Gastrocnemius medialis (tissue), 4 donors: ENCODE measurements around the gene SPINK8. TPM values are rescaled to one million over a fixed set of nuclear protein-coding genes. Genes with fewer than 3 reads are reported as not detected.

Source experiments
- ATAC-seq, 2 donors: fragments of 150-250 bp; one replicate each; pipeline ENCODE4 v1.9.1; 2016
- DNase-seq, 2 donors: peaks; one replicate each; pipeline ENCODE4 v3.0.0-alpha.2; 2019
- H3K27ac ChIP-seq, 4 donors: fragments of 200-600 bp; sonication (generic); 1 replicate in 1 of 4; 2 replicates in 3 of 4; pipeline ENCODE4 v1.5.1; 2016 to 2018; ENCODE audit warnings: mild to moderate bottlenecking in 2 of 4, moderate library complexity in 1 of 4
- H3K27me3 ChIP-seq, 3 donors: fragments of 200-600 bp; sonication (generic) in 2 of 3; 1 replicate in 1 of 3; 2 replicates in 2 of 3; pipeline versions ENCODE4 v1.5.1 to v1.6.0; 2016 to 2019; ENCODE audit warnings: mild to moderate bottlenecking in 1 of 3, moderate library complexity in 1 of 3
- H3K36me3 ChIP-seq, 2 donors: fragments of 200-600 bp; sonication (generic) in 1 of 2; one replicate each; pipeline ENCODE4 v1.5.1; 2017 to 2018
- H3K4me1 ChIP-seq, 2 donors: fragments of 200-600 bp; sonication (generic) in 1 of 2; one replicate each; pipeline ENCODE4 v1.5.1; 2016 to 2017; ENCODE audit warnings: mild to moderate bottlenecking in 2 of 2
- H3K4me3 ChIP-seq, 4 donors: fragments of 200-600 bp; sonication (generic) in 3 of 4; 1 replicate in 1 of 4; 2 replicates in 3 of 4; pipeline ENCODE4 v1.5.1; 2016 to 2019; ENCODE audit warnings: mild to moderate bottlenecking in 2 of 4
- H3K9me3 ChIP-seq, 3 donors: fragments of 200-600 bp; sonication (generic) in 2 of 3; 1 replicate in 1 of 3; 2 replicates in 2 of 3; pipeline ENCODE4 v1.5.1; 2016 to 2019
- POLR2A ChIP-seq, 2 donors: fragments of 450-650 bp; IDR thresholded peaks; one replicate each; pipeline ENCODE4 v1.6.1; 2017; ENCODE audit warnings: antibody characterized with exemption in 2 of 2, mild to moderate bottlenecking in 2 of 2, moderate library complexity in 2 of 2
- in situ Hi-C, 4 donors: fragments of 200-750 bp; cut with MboI; loops; one replicate each; pipeline versions ENCODE4 v1.15.0 to v1.8.0; 2017; ENCODE audit warnings: low sequenced_read_pairs in 4 of 4
- intact Hi-C: fragments of 100-400 bp; cut with DNase I; formaldehyde crosslinking; loops from one replicate; pipeline ENCODE4 v1.15.1; 2023; ENCODE audit warnings: low total_unique reads
- total RNA-seq, 4 donors: library from RNA; depleted of rRNA; stranded (reverse); fragments of >200 nt; gene quantifications; one replicate each; pipeline versions ENCODE4 v1.1.0 to v1.2.3, GENCODE V29; 2016
- TF ChIP-seq, protein P1 (sequence below), 5 experiments: fragments of 450-650 bp in 3 of 5; fragments of 200-600 bp in 2 of 5; sonication (generic) in 2 of 5; IDR thresholded peaks in 4 of 5; conservative IDR thresholded peaks in 1 of 5; 1 replicate in 4 of 5; 2 replicates in 1 of 5; pipeline ENCODE4 v1.5.1; 2016 to 2019; ENCODE audit warnings: antibody characterized with exemption in 5 of 5, mild to moderate bottlenecking in 3 of 5, moderate library complexity in 3 of 5

The SPINK8 gene
- total RNA-seq, 4 donors from 2014 or later: not detected

DNA sequence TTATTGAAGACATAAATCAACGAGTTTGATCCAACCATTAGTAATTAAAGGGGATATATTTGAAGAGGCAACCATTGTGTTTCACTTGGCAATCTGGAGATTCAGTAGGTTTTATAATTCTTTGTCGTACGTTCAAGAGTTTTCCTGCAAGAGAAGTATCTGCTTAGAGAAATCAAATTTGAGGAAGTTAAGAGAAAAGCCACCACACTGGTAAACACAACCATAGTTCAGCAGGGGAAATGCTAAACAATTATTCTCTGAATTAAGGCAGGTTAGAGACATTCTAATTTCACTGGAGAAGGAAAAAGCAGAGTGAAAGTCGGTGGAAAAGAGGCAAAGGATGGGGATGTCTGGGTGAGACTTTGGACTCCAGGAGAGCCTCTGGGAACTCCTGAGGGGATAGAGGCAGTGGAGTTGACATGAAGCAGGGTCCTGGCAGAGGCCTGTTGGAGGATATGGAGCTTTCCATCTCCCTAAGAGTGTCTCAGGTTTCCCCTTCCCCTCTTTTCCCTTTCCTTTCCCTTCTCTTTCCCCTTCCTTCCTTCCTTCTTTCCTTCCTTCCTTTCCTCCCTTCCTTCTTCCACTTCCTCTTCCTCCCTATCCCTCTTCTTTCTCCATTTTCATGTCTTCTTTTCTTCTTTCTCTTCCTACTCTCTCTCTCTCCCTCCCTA, 26.5 kb downstream of the SPINK8 start:
- intact Hi-C loops: no loop called here
- no peak for ATAC-seq
- Histone ChIP-seq H3K9me3 (no peaks in the 10 kb centered on the region), H3K4me3 (no peak overlapping the region), H3K36me3 (no peaks in the 10 kb centered on the region), H3K27ac (no peak overlapping the region), H3K4me1 (peaks cover 4 to 5% of the 10 kb centered on the region in 2 donors), H3K27me3 (peaks cover 0 to 3% (median 0%) of the 10 kb centered on the region in 3 donors)
- in situ Hi-C loops: no loop called here
- DNase-seq: no peak
- TF ChIP-seq POLR2A (IDR thresholded peaks at IDR 0.05): no peak
- TF ChIP-seq, protein P1, sequence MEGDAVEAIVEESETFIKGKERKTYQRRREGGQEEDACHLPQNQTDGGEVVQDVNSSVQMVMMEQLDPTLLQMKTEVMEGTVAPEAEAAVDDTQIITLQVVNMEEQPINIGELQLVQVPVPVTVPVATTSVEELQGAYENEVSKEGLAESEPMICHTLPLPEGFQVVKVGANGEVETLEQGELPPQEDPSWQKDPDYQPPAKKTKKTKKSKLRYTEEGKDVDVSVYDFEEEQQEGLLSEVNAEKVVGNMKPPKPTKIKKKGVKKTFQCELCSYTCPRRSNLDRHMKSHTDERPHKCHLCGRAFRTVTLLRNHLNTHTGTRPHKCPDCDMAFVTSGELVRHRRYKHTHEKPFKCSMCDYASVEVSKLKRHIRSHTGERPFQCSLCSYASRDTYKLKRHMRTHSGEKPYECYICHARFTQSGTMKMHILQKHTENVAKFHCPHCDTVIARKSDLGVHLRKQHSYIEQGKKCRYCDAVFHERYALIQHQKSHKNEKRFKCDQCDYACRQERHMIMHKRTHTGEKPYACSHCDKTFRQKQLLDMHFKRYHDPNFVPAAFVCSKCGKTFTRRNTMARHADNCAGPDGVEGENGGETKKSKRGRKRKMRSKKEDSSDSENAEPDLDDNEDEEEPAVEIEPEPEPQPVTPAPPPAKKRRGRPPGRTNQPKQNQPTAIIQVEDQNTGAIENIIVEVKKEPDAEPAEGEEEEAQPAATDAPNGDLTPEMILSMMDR (IDR thresholded peaks at IDR 0.05 in 4 of 5, conservative IDR thresholded peaks at IDR 0.05 in 1 of 5): no peak

DNA sequence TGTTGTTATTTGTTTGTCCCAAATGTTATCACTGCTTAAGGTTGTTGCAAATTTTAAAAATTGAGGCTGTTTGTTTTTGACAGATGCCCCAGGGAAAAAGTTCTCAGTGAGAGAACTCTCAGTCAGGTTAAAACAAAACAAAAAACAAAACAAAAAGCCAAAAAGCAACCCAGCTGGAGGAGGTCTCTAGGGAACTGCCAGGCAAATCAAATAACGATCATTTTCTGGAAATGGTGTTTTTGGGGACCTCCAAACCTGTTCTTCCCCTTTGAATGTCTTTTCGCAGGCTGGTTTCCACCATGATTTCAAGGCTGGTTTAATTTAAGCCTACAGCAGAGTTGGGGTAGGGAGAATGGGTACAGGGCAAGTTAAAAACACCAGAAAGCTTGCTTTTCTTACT, 27.2 kb downstream of the SPINK8 start:
- in situ Hi-C loops (no loop called here), intact Hi-C loops (no loop called here)
- ATAC-seq (no peak), DNase-seq (no peak)
- Histone ChIP-seq H3K4me3 (no peak overlapping the region), H3K4me1 (peaks cover 5 to 7% of the 10 kb centered on the region in 2 donors), H3K27me3 (peaks cover 0 to 3% (median 0%) of the 10 kb centered on the region in 3 donors), H3K27ac (no peak overlapping the region), H3K9me3 (no peaks in the 10 kb centered on the region), H3K36me3 (no peaks in the 10 kb centered on the region)
- TF ChIP-seq POLR2A (IDR thresholded peaks at IDR 0.05): no peak
- TF ChIP-seq, protein P1 (IDR thresholded peaks at IDR 0.05 in 4 of 5, conservative IDR thresholded peaks at IDR 0.05 in 1 of 5): no peak

DNA sequence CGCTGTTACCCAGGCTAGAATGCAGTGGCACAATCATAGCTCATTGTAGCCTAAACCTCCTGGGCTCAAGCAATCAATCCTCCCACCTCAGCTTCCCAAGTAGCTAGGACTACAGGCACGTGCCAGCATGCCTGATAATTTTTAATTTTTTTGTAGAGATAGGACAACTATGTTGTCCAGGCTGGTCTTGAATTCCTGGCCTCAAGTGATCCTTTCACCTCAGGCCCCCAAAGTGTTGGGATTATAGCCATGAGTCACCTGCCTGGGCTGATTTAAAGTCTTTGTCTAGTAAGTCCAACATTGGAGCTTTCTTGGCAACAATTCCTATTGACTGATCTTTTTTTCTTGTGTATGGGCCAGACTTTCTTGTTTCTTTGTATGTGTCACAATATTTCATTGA, 28.1 kb downstream of the SPINK8 start:
- H3K9me3 ChIP-seq: no peaks in the 10 kb centered on the region
- intact Hi-C loops (no loop called here), in situ Hi-C loops (no loop called here)
- H3K4me3 ChIP-seq: no peak overlapping the region
- DNase-seq (no peak), ATAC-seq (no peak)
- TF ChIP-seq POLR2A (IDR thresholded peaks at IDR 0.05): no peak
- TF ChIP-seq, protein P1 (IDR thresholded peaks at IDR 0.05 in 4 of 5, conservative IDR thresholded peaks at IDR 0.05 in 1 of 5): no peak
- H3K4me1 ChIP-seq: peaks cover 9% of the 10 kb centered on the region in 2 donors
- peaks cover 0 to 3% (median 0%) of the 10 kb centered on the region in 3 donors for H3K27me3 ChIP-seq
- H3K27ac ChIP-seq: no peak overlapping the region
- H3K36me3 ChIP-seq: no peaks in the 10 kb centered on the region

DNA sequence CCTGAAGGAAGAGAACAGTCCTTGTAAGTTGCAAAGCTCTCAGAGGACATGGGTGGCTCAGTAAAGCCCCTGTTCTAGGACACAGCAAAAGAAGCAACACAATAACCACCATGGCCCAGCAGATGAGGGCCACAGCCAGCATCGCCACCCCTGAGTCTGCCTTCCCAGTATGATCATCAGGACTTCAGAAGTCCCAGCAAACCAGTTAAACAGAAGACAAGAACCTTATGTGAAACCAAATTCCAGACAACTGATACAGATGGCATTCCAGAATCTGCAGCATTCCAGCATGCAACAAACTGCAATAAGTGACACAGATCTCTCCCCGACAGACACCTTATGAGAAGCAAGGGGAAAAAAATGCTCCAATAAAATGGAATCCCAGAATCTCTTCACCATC, 30.4 kb downstream of the SPINK8 start:
- peaks cover 15 to 18% of the 10 kb centered on the region in 2 donors for H3K4me1 ChIP-seq
- no peak for TF ChIP-seq POLR2A (IDR thresholded peaks at IDR 0.05)
- no peak overlapping the region for H3K4me3 ChIP-seq
- H3K36me3 ChIP-seq: peaks cover 0 to 3% of the 10 kb centered on the region in 2 donors
- DNase-seq: no peak
- peak overlapping the region in 1 of 4 donors; percentile 94 for H3K27ac ChIP-seq
- H3K27me3 ChIP-seq: no peaks in the 10 kb centered on the region
- intact Hi-C loops (no loop called here), in situ Hi-C loops (no loop called here)
- no peaks in the 10 kb centered on the region for H3K9me3 ChIP-seq
- no peak for ATAC-seq

DNA sequence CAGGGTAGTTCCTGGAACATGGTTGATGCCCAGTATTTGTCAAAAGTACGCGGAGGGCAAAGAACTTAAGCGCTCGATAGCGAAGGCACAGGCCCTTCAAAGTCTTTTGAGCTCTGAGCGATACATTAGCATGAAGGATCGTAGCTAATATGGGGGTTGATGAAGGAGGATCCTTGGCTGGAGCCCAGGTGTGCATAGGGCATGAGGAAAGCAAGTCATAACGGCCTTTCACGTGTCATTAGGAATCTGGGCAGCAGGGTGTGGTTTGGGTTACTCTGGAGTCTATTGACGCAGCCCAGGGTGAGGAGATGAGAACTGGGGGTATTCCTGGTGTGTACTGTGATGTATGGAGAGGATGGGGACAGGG, 31.7 kb downstream of the SPINK8 start:
- in situ Hi-C loops (no loop called here), intact Hi-C loops (no loop called here)
- H3K4me1 ChIP-seq: peaks cover 15 to 18% of the 10 kb centered on the region in 2 donors
- H3K36me3 ChIP-seq: peaks cover 0 to 15% of the 10 kb centered on the region in 2 donors
- TF ChIP-seq POLR2A (IDR thresholded peaks at IDR 0.05): no peak
- TF ChIP-seq, protein P1 (IDR thresholded peaks at IDR 0.05 in 4 of 5, conservative IDR thresholded peaks at IDR 0.05 in 1 of 5): no peak
- peak overlapping the region; percentile 93 to 99 (median 96) for H3K27ac ChIP-seq
- H3K4me3 ChIP-seq: peak overlapping the region; percentile 95 to 98 (median 96)
- ATAC-seq: peak; percentile 48 to 64
- DNase-seq: peak; percentile 16 to 60
- H3K9me3 ChIP-seq: no peaks in the 10 kb centered on the region
- H3K27me3 ChIP-seq: no peaks in the 10 kb centered on the region
